Measurements from ENCODE around the gene MAP4. TPM values are rescaled to one million over a fixed set of nuclear protein-coding genes. Genes with fewer than 3 reads are reported as not detected.
A peak's percentile ranks its signal among the peaks of the same experiment; 100 is the strongest.

MAP4 gene
- total and polyA plus RNA-seq, 3 experiments from 2014 or later: 55.7 to 117 (median 114) TPM

DNA sequence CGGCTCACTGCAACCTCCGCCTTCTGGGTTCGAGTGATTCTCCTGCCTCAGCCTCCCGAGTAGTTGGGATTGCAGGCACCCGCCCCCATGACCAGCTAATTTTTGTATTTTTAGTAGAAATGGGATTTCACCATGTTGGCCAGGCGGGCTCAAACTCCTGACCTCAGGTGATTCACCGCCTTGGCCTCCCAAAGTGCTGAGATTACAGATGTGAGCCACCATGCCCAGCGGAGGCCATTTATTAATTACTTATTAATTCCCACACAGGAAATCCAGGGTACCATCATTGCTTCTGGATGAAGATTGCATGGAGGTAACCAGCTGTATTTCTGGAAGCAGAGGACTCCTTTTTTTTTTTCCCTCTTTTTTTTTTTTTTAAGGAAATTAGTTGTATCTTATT lies 37.8 kb downstream of the MAP4 start:
- ChIA-PET POLR2A (no interaction called here), CTCF (no interaction called here)
- H3K36me3 Mint-ChIP-seq: peaks cover 0 to 17% (median 3%) of the 10 kb centered on the region in 3 donors
- Histone ChIP-seq H3K27me3 (ENCODE audit: insufficient read depth, low read length, poor library complexity, severe bottlenecking) (no peaks in the 10 kb centered on the region), H3K36me3 (ENCODE audit: insufficient read depth, low read length) (no peaks in the 10 kb centered on the region), H3K4me1 (ENCODE audit: insufficient read depth, low read length) (no peaks in the 10 kb centered on the region), H3K4me3 (ENCODE audit: low read length) (no peak overlapping the region), H3K27ac (ENCODE audit: low read depth, low read length) (no peak overlapping the region), H3K9me3 (ENCODE audit: low read length) (no peaks in the 10 kb centered on the region)
- no peaks in the 10 kb centered on the region for H3K27me3 Mint-ChIP-seq
- H3K27ac Mint-ChIP-seq: peak overlapping the region in 1 of 8 donors; percentile 54
- H3K4me3 Mint-ChIP-seq: no peak overlapping the region
- H3K4me1 Mint-ChIP-seq: no peaks in the 10 kb centered on the region
- H3K9me3 Mint-ChIP-seq: no peaks in the 10 kb centered on the region
- DNase-seq: no peak

DNA sequence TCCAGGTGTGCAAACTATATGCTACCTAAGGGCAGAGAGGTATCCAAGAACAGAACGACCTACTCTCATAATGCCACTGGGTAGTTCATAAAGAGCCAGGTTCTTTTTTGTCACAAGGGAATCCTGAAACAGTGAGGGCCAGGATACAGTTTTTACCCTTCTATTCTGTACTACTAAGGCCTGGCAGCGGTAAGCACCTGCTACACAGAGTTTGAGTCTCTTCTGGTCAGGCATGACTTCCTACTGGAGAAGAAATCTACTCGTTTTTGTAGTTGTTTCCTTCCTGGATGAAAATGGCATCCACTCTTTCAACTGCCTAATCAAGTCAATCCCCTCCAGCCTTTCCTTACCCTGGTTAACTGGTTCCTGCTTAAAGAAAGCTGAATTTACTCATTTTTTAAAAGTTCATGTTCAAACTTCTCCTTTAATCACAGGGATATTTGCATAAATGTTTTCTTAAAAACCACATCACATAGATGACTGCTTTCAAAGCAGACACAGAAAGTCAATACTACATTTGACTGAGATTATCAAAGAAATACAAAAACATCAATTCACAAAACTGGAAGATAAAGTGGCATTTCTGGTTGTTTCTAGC lies 40.0 kb downstream of the MAP4 start:
- Mint-ChIP-seq H3K4me1 (no peaks in the 10 kb centered on the region), H3K4me3 (no peak overlapping the region), H3K9me3 (no peaks in the 10 kb centered on the region), H3K27me3 (no peaks in the 10 kb centered on the region), H3K36me3 (peaks cover 0 to 19% (median 3%) of the 10 kb centered on the region in 3 donors), H3K27ac (peak overlapping the region in 2 of 8 donors; percentile 17 to 29)
- H3K27ac ChIP-seq (ENCODE audit: low read depth, low read length): no peak overlapping the region
- no peaks in the 10 kb centered on the region for H3K36me3 ChIP-seq (ENCODE audit: insufficient read depth, low read length)
- ChIA-PET POLR2A (no interaction called here), CTCF (interaction anchor here (1.7 kb wide), 1 partner anchor 14 kb away, joined by 4 read pairs; no protein-coding TSS in a partner anchor)
- no peaks in the 10 kb centered on the region for H3K9me3 ChIP-seq (ENCODE audit: low read length)
- DNase-seq: no peak
- H3K4me1 ChIP-seq (ENCODE audit: insufficient read depth, low read length): no peaks in the 10 kb centered on the region
- H3K4me3 ChIP-seq (ENCODE audit: low read length): no peak overlapping the region
- H3K27me3 ChIP-seq (ENCODE audit: insufficient read depth, low read length, poor library complexity, severe bottlenecking): no peaks in the 10 kb centered on the region

DNA sequence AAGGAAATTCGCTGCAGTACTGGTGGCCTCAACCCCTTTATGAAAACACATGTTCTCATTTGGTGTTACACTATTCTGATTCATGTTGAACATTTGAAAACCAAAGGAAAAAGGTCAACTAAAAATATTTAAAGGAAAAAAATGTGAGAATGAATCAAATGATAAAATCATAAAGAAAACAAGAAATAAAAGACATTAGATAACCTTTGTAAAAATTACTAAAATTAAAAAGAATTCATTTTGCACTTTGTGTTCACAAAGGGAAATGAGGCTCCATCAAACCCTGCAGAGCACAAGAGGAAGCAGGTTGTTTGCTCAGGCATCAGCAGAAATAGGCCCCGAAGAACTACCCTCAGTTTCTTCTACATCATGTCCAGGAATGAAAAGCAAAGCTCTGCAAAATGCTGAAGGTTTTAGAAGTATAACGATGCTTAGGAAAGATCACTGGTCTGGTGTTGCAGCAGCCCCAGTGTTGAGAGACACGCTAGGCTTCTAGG lies 41.2 kb downstream of the MAP4 start:
- DNase-seq: no peak
- Histone ChIP-seq H3K27me3 (ENCODE audit: insufficient read depth, low read length, poor library complexity, severe bottlenecking) (no peaks in the 10 kb centered on the region), H3K4me3 (ENCODE audit: low read length) (no peak overlapping the region), H3K27ac (ENCODE audit: low read depth, low read length) (no peak overlapping the region), H3K36me3 (ENCODE audit: insufficient read depth, low read length) (no peaks in the 10 kb centered on the region), H3K9me3 (ENCODE audit: low read length) (no peaks in the 10 kb centered on the region), H3K4me1 (ENCODE audit: insufficient read depth, low read length) (no peaks in the 10 kb centered on the region)
- H3K4me3 Mint-ChIP-seq: no peak overlapping the region
- H3K9me3 Mint-ChIP-seq: no peaks in the 10 kb centered on the region
- no peaks in the 10 kb centered on the region for H3K4me1 Mint-ChIP-seq
- peak overlapping the region in 2 of 8 donors; percentile 7 to 46 for H3K27ac Mint-ChIP-seq
- POLR2A ChIA-PET: no interaction called here
- peaks cover 0 to 19% (median 3%) of the 10 kb centered on the region in 3 donors for H3K36me3 Mint-ChIP-seq
- H3K27me3 Mint-ChIP-seq: no peaks in the 10 kb centered on the region
- CTCF ChIA-PET: interaction anchor here (1.7 kb wide), 1 partner anchor 15 kb away, joined by 4 read pairs; no protein-coding TSS in a partner anchor

DNA sequence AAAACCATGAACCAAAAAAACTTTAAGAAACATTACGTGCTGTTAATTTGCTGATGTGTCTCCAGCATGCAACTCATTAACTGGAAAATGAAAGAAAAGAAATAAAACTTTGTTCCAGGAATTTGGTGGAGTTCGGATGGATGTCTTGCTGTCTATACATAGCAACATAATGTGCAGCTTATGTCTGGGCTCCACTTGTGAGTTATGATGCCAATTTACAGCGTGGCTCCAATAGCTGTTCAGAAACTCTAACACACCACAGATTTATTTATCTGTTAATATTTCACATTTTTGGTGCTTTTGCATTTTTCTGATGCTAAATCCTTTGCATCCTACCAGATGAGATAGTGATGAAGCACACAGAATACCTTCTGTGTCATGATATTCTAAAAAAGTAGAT lies 45.1 kb downstream of the MAP4 start:
- no peaks in the 10 kb centered on the region for H3K9me3 ChIP-seq (ENCODE audit: low read length)
- no peak overlapping the region for H3K4me3 Mint-ChIP-seq
- H3K9me3 Mint-ChIP-seq: no peaks in the 10 kb centered on the region
- H3K4me3 ChIP-seq (ENCODE audit: low read length): no peak overlapping the region
- no peaks in the 10 kb centered on the region for H3K4me1 Mint-ChIP-seq
- no peak overlapping the region for H3K27ac ChIP-seq (ENCODE audit: low read depth, low read length)
- H3K27me3 ChIP-seq (ENCODE audit: insufficient read depth, low read length, poor library complexity, severe bottlenecking): no peaks in the 10 kb centered on the region
- peaks cover 0 to 10% (median 3%) of the 10 kb centered on the region in 3 donors for H3K36me3 Mint-ChIP-seq
- no peaks in the 10 kb centered on the region for H3K4me1 ChIP-seq (ENCODE audit: insufficient read depth, low read length)
- H3K27me3 Mint-ChIP-seq: no peaks in the 10 kb centered on the region
- H3K36me3 ChIP-seq (ENCODE audit: insufficient read depth, low read length): no peaks in the 10 kb centered on the region
- CTCF ChIA-PET: interaction anchor here (1.1 kb wide), 1 partner anchor 19 kb away, joined by 3 read pairs; no protein-coding TSS in a partner anchor
- DNase-seq: no peak
- POLR2A ChIA-PET: interaction anchor here (0.5 kb wide), 1 partner anchor 118 kb away, joined by 3 read pairs; no protein-coding TSS in a partner anchor
- H3K27ac Mint-ChIP-seq: no peak overlapping the region

DNA sequence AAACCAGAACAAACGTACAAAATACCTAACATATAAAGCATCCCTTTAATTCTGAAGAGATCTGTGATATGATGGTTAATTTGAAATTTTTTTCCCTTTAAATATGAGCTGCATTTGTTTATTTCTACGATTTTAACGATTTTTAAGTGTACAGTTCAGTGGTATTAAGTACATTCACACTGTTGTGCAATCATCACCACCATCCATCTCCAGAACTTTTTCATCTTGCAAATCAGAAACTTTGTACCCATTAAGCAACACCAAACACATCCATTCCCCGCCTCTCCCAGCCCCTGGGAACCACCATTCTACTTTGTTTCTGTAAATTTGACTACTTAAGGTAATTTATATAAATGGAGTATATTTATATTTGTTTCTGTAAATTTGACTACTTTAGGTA lies 51.5 kb downstream of the MAP4 start:
- Mint-ChIP-seq H3K36me3 (peaks cover 0 to 4% (median 1%) of the 10 kb centered on the region in 3 donors), H3K9me3 (no peaks in the 10 kb centered on the region), H3K4me3 (no peak overlapping the region), H3K27me3 (no peaks in the 10 kb centered on the region), H3K4me1 (peaks cover 20 to 41% (median 34%) of the 10 kb centered on the region in 3 donors), H3K27ac (no peak overlapping the region)
- Histone ChIP-seq H3K36me3 (ENCODE audit: insufficient read depth, low read length) (no peaks in the 10 kb centered on the region), H3K27ac (ENCODE audit: low read depth, low read length) (no peak overlapping the region), H3K27me3 (ENCODE audit: insufficient read depth, low read length, poor library complexity, severe bottlenecking) (no peaks in the 10 kb centered on the region), H3K4me3 (ENCODE audit: low read length) (no peak overlapping the region), H3K4me1 (ENCODE audit: insufficient read depth, low read length) (peaks cover 20% of the 10 kb centered on the region), H3K9me3 (ENCODE audit: low read length) (no peaks in the 10 kb centered on the region)
- CTCF ChIA-PET: no interaction called here
- no peak for DNase-seq
- POLR2A ChIA-PET: no interaction called here

DNA sequence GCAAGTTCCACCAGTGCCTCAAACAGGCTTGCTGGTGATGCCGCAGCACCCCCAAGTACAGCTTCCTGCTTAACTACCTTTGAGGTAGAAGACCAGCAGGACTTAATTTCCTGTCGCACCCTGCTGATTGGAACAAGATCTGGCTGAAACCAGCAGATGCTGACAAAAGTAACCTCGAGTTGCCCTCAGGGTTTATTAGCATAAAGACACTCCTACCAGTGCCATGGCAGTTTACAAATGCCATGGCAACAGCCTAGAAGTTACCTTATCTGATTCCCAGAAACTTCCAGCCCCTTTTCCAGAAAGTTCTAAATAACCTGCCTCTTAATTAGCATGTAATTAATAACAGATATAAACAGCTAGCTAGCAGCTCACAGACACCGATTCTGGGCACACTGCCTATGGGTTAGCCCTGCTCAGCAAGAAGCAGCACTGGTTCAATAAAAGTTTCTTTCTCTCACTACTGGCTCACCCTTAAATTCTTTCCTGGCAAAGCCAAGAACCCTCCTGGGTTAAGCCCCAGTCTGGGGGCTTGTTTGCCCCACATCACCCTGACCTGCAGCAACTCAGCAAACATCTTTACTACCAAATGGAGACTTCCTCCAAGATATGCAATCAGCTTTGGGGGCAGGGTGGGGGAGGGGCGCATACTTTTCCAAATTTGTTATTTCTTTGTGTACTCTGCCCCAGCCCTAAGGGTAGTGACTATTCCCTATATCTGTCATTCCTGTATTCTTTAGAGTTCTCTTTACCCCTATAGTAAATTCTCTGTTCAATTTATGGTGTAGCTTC lies 54.2 kb downstream of the MAP4 start:
- Histone ChIP-seq H3K4me3 (ENCODE audit: low read length) (no peak overlapping the region), H3K36me3 (ENCODE audit: insufficient read depth, low read length) (no peaks in the 10 kb centered on the region), H3K27me3 (ENCODE audit: insufficient read depth, low read length, poor library complexity, severe bottlenecking) (no peaks in the 10 kb centered on the region), H3K9me3 (ENCODE audit: low read length) (no peaks in the 10 kb centered on the region), H3K4me1 (ENCODE audit: insufficient read depth, low read length) (peaks cover 20% of the 10 kb centered on the region), H3K27ac (ENCODE audit: low read depth, low read length) (no peak overlapping the region)
- no peaks in the 10 kb centered on the region for H3K27me3 Mint-ChIP-seq
- H3K4me1 Mint-ChIP-seq: peaks cover 20 to 41% (median 39%) of the 10 kb centered on the region in 3 donors
- no peaks in the 10 kb centered on the region for H3K9me3 Mint-ChIP-seq
- H3K36me3 Mint-ChIP-seq: peaks cover 0 to 4% (median 1%) of the 10 kb centered on the region in 3 donors
- peak overlapping the region in 4 of 7 donors; percentile 15 to 67 (median 27) for H3K4me3 Mint-ChIP-seq
- DNase-seq: peak in 3 of 5 donors; percentile 4 to 16 (median 6)
- ChIA-PET CTCF (interaction anchor here (1.1 to 1.5 kb wide), 3 partner anchors 11 to 137 kb away, joined by 3 to 5 read pairs (median 5); no protein-coding TSS in a partner anchor), POLR2A (interaction anchor here (0.5 kb wide), 1 partner anchor 34 kb away, joined by 3 read pairs; no protein-coding TSS in a partner anchor)
- peak overlapping the region in 6 of 8 donors; percentile 3 to 87 (median 74) for H3K27ac Mint-ChIP-seq

DNA sequence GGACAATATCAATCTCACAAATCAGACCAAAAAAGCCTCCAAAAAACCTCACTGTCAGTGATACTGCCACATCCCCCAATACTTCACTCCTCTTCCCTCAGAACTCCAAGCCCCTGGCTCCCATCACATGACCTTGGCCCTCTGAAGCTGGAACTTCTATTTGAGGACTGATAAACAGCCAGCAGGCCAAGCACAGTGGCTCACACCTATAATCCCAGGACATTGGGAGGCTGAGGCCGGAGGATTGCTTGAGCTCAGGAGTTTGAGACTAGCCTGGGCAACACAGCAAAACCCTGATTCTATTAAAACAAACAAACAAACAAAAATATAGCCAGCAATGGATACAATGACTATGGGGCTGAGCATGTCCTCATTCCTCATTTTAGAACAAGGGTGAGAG lies 55.2 kb downstream of the MAP4 start:
- POLR2A ChIA-PET: interaction anchor here (0.5 kb wide), 1 partner anchor 33 kb away, joined by 3 read pairs; no protein-coding TSS in a partner anchor
- Mint-ChIP-seq H3K36me3 (peaks cover 0 to 4% (median 2%) of the 10 kb centered on the region in 3 donors), H3K27me3 (no peaks in the 10 kb centered on the region), H3K4me3 (no peak overlapping the region), H3K4me1 (peaks cover 20 to 41% (median 39%) of the 10 kb centered on the region in 3 donors), H3K27ac (peak overlapping the region in 3 of 8 donors; percentile 22 to 45 (median 22)), H3K9me3 (no peaks in the 10 kb centered on the region)
- Histone ChIP-seq H3K36me3 (ENCODE audit: insufficient read depth, low read length) (no peaks in the 10 kb centered on the region), H3K27me3 (ENCODE audit: insufficient read depth, low read length, poor library complexity, severe bottlenecking) (no peaks in the 10 kb centered on the region), H3K9me3 (ENCODE audit: low read length) (no peaks in the 10 kb centered on the region), H3K27ac (ENCODE audit: low read depth, low read length) (no peak overlapping the region), H3K4me1 (ENCODE audit: insufficient read depth, low read length) (peaks cover 20% of the 10 kb centered on the region), H3K4me3 (ENCODE audit: low read length) (no peak overlapping the region)
- no peak for DNase-seq
- CTCF ChIA-PET: interaction anchor here (1.1 to 1.5 kb wide), 3 partner anchors 10 to 136 kb away, joined by 3 to 5 read pairs (median 5); no protein-coding TSS in a partner anchor

DNA sequence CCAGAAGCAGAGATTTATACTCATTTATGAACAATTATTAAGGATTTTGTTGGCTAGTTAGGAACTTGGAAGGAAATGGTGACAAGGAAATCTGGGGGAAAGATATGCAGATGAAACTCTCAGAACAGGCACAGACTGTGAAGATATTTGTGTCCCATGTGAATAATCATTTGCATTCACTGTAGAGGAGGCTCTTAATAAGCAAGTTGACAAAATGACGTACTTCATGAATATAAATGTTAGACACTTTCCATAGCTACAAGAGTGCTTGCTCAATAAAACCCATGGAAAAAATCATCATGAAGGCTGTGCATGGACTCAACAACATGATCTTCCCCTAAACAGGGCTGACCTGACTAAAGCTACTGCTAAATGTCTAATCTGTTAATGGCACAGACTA lies 59.7 kb downstream of the MAP4 start:
- Histone ChIP-seq H3K27ac (ENCODE audit: low read depth, low read length) (no peak overlapping the region), H3K27me3 (ENCODE audit: insufficient read depth, low read length, poor library complexity, severe bottlenecking) (no peaks in the 10 kb centered on the region), H3K36me3 (ENCODE audit: insufficient read depth, low read length) (no peaks in the 10 kb centered on the region), H3K9me3 (ENCODE audit: low read length) (no peaks in the 10 kb centered on the region), H3K4me3 (ENCODE audit: low read length) (no peak overlapping the region), H3K4me1 (ENCODE audit: insufficient read depth, low read length) (peaks cover 8% of the 10 kb centered on the region)
- Mint-ChIP-seq H3K27ac (no peak overlapping the region), H3K9me3 (no peaks in the 10 kb centered on the region), H3K36me3 (peaks cover 0 to 5% (median 4%) of the 10 kb centered on the region in 3 donors), H3K27me3 (no peaks in the 10 kb centered on the region), H3K4me3 (no peak overlapping the region), H3K4me1 (peaks cover 8 to 17% (median 14%) of the 10 kb centered on the region in 3 donors)
- no peak for DNase-seq
- POLR2A ChIA-PET: no interaction called here
- CTCF ChIA-PET: no interaction called here

All from CD8-positive, alpha-beta memory T cell (primary cell).